ENCODE measurements around the gene ROBO2. TPM values are rescaled to one million over a fixed set of nuclear protein-coding genes. Genes with fewer than 3 reads are reported as not detected.

ROBO2 gene
- total RNA-seq, 4 donors from 2014 or later = 0.30 to 4.3 (median 2.0) TPM

- peak; percentile 59 to 89 for DNase-seq (ENCODE audit: low spot score in 2 of 2)
- TF ChIP-seq POLR2A (IDR thresholded peaks at IDR 0.05) (no peak), CTCF (IDR thresholded peaks at IDR 0.05) (no peak)
- intact Hi-C loops (cut with DNase I; ENCODE audit: low total_unique reads) = loop anchor here (5.0 kb wide), 1 partner anchor 1609 kb away; no protein-coding TSS in a partner anchor
- peak overlapping the region; percentile 23 for H3K4me3 ChIP-seq (ENCODE audit: low read depth, poor library complexity, severe bottlenecking)
- 0 to 1% methylated on average over 21 of the region's 21 CpGs for WGBS, 2 donors
Measured at GRCh38 chr3:77038468-77038929, 1.4 kb upstream of the ROBO2 start.

GRCh38 chr3:77038930-77039605 is 831 bp upstream of the ROBO2 start:
- intact Hi-C loops (cut with DNase I; ENCODE audit: low total_unique reads) = loop anchor here (5.0 kb wide), 1 partner anchor 1608 kb away; no protein-coding TSS in a partner anchor
- 0 to 2% methylated on average over 30 to 33 of the region's 33 CpGs for WGBS, 2 donors
- DNase-seq (ENCODE audit: low spot score in 2 of 2) = peak in 1 of 2 donors; percentile 82
- H3K4me3 ChIP-seq (ENCODE audit: low read depth, poor library complexity, severe bottlenecking) = peak overlapping the region; percentile 23
- TF ChIP-seq CTCF (IDR thresholded peaks at IDR 0.05) (no peak), POLR2A (IDR thresholded peaks at IDR 0.05) (no peak)

- no peak for DNase-seq (ENCODE audit: low spot score in 2 of 2)
- TF ChIP-seq POLR2A (IDR thresholded peaks at IDR 0.05) (no peak), CTCF (IDR thresholded peaks at IDR 0.05) (no peak)
- intact Hi-C loops (cut with DNase I; ENCODE audit: low total_unique reads) = loop anchor here (10.0 kb wide), 1 partner anchor 225 kb away; no protein-coding TSS in a partner anchor
- WGBS, 2 donors = 6 to 13% methylated on average over 11 of the region's 11 CpGs
- H3K4me3 ChIP-seq (ENCODE audit: low read depth, poor library complexity, severe bottlenecking) = peak overlapping the region; percentile 23
Measured at GRCh38 chr3:77040216-77040615, 317 bp downstream of the ROBO2 start.

GRCh38 chr3:77040926-77041722 is 1.2 kb downstream of the ROBO2 start:
- no peak for DNase-seq (ENCODE audit: low spot score in 2 of 2)
- no peak overlapping the region for H3K4me3 ChIP-seq (ENCODE audit: low read depth, poor library complexity, severe bottlenecking)
- WGBS, 2 donors = 64 to 66% methylated on average over 9 of the region's 9 CpGs
- intact Hi-C loops (cut with DNase I; ENCODE audit: low total_unique reads) = loop anchor here (10.0 kb wide), 1 partner anchor 224 kb away; no protein-coding TSS in a partner anchor
- TF ChIP-seq CTCF (IDR thresholded peaks at IDR 0.05) (no peak), POLR2A (IDR thresholded peaks at IDR 0.05) (no peak)

- H3K4me3 ChIP-seq (ENCODE audit: low read depth, poor library complexity, severe bottlenecking) = no peak overlapping the region
- intact Hi-C loops (cut with DNase I; ENCODE audit: low total_unique reads) = loop anchor here (10.0 kb wide), 1 partner anchor 223 kb away; no protein-coding TSS in a partner anchor
- TF ChIP-seq CTCF (IDR thresholded peaks at IDR 0.05) = no peak
- no peak for TF ChIP-seq POLR2A (IDR thresholded peaks at IDR 0.05)
Measured at GRCh38 chr3:77041811-77042210, 1.9 kb downstream of the ROBO2 start.

More at GRCh38 chr3:77041811-77042210, 1.9 kb downstream of the ROBO2 start:
- DNase-seq (ENCODE audit: low spot score in 2 of 2) = no peak
- 90 to 92% methylated on average over 2 of the region's 2 CpGs for WGBS, 2 donors

Measured in lower leg skin (tissue), 4 donors.